ENCODE data around the gene RAB40A.

GRCh38 chrX:103519389-103519788 lies at the start of gene RAB40A:
- no peak for TF ChIP-seq CTCF (conservative IDR thresholded peaks at IDR 0.05; ENCODE audit: low read length)
- no peak for TF ChIP-seq EZH2phosphoT487 (IDR thresholded peaks at IDR 0.05; ENCODE audit: borderline replicate concordance)

Measured in Loucy (cell line).